Epidermal melanocyte (primary cell): ENCODE data around the gene TCF4.

Experiments used
- DNase-seq: peaks from one replicate; pipeline ENCODE4 v3.0.0; 2011; ENCODE audit warnings: low spot score; ENCODE audit not compliant: insufficient read length

TCF4 gene

GRCh38 chr18:55324166-55324565, 263.8 kb downstream of the TCF4 start:
- DNase-seq = no peak

- no peak for DNase-seq
These were observed 264.7 kb downstream of the TCF4 start for GRCh38 chr18:55323051-55323994.

GRCh38 chr18:55322178-55322735, 265.7 kb downstream of the TCF4 start:
- DNase-seq = peak; percentile 39

- DNase-seq = no peak
These were observed 266.5 kb downstream of the TCF4 start for GRCh38 chr18:55321265-55322177.

GRCh38 chr18:55320424-55321264, 267.3 kb downstream of the TCF4 start:
- no peak for DNase-seq

GRCh38 chr18:55319459-55320193, 268.4 kb downstream of the TCF4 start:
- no peak for DNase-seq

- no peak for DNase-seq
These were observed 269.0 kb downstream of the TCF4 start for GRCh38 chr18:55318951-55319441.

- DNase-seq = no peak
These were observed 270.1 kb downstream of the TCF4 start for GRCh38 chr18:55317864-55318263.

GRCh38 chr18:55317324-55317723, 270.7 kb downstream of the TCF4 start:
- no peak for DNase-seq

- no peak for DNase-seq
These were observed 271.4 kb downstream of the TCF4 start for GRCh38 chr18:55316486-55317184.

- DNase-seq = no peak
These were observed 273.3 kb downstream of the TCF4 start for GRCh38 chr18:55314615-55315237.

GRCh38 chr18:55314031-55314430, 274.0 kb downstream of the TCF4 start:
- no peak for DNase-seq

GRCh38 chr18:55310863-55311262, 277.1 kb downstream of the TCF4 start:
- DNase-seq = no peak

- DNase-seq = no peak
These were observed 277.8 kb downstream of the TCF4 start for GRCh38 chr18:55310044-55310676.

GRCh38 chr18:55309249-55309648, 278.7 kb downstream of the TCF4 start:
- no peak for DNase-seq

GRCh38 chr18:55307505-55307904, 280.5 kb downstream of the TCF4 start:
- no peak for DNase-seq

GRCh38 chr18:55306359-55307024, 281.5 kb downstream of the TCF4 start:
- DNase-seq = no peak
